AG09319 (cell line): ENCODE results near the gene ZNF480.
"Not testable (repeated sequence)": the region's sequence is repeated elsewhere in the genome, so short reads cannot be mapped to it uniquely, and the experiment has no call there.

Source experiments
- DNase-seq: peaks from one replicate; pipeline ENCODE4 v3.0.0-alpha.2; 2010; ENCODE audit warnings: low read depth; ENCODE audit errors: extremely low read depth
- TF ChIP-seq, protein P1 (sequence below): IDR thresholded peaks from 2 replicates; pipeline ENCODE4 v1.5.1; 2011; ENCODE audit warnings: low read depth, mild to moderate bottlenecking, inconsistent platforms, low read length, moderate library complexity

ZNF480 gene

DNA sequence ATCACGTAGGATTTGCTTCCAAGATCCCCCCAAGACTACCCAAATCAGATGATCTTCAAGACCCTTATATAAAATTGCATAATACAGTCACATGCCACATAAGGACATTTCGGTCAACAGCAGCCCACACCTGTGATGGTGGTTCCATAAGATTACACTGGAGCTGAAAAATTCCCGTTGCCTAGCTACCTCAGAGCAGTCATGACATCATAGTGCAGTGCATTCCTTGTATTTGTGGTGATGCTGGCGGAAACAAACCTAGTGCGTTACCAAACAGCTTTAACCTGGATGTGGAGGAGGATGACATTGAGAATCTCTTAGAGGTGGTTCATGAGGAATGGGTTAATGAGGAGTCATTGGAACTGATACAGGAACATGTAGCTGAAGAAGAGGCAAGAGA, 22.8 kb upstream of the ZNF480 start:
- DNase-seq, result no peak
- TF ChIP-seq, protein P1, sequence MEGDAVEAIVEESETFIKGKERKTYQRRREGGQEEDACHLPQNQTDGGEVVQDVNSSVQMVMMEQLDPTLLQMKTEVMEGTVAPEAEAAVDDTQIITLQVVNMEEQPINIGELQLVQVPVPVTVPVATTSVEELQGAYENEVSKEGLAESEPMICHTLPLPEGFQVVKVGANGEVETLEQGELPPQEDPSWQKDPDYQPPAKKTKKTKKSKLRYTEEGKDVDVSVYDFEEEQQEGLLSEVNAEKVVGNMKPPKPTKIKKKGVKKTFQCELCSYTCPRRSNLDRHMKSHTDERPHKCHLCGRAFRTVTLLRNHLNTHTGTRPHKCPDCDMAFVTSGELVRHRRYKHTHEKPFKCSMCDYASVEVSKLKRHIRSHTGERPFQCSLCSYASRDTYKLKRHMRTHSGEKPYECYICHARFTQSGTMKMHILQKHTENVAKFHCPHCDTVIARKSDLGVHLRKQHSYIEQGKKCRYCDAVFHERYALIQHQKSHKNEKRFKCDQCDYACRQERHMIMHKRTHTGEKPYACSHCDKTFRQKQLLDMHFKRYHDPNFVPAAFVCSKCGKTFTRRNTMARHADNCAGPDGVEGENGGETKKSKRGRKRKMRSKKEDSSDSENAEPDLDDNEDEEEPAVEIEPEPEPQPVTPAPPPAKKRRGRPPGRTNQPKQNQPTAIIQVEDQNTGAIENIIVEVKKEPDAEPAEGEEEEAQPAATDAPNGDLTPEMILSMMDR, result no peak

DNA sequence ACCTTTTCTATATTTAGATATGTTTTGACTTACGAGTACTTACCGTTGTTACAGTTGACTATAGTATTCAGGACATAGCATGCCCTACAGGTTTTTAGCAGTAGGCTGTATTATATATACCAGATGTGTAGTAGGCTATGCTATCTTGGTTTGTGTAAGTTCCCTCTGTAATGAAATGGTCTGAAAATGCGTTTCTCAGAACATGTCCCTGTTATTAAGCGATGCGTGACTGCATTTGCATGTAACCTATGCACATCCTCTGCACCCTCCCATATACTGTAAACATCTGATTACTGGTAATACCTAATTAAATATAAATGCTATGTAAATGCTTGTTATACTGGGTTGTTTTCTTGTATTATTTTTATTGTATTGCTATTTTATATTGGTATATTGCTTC, 21.0 kb upstream of the ZNF480 start:
- DNase-seq, result no peak

DNA sequence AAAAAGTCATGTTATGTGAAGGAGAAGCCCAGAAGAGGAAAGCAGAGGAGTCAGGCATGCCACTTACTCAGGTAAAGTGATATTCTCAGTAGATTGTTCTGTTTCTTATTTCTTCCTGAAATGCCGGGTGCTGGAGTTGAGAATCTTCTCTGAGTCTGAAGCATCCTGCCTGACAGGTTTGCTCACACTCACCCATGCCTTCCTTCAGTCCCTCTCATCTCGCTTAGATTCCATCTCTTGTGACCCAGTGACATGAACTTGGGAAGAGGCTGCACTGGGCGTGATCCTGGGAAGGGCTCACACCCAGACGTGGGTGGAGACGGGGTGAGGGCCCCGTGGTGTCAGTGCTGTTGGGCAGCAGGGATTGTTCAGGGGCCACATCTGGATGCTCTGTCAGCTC, 19.5 kb upstream of the ZNF480 start:
- DNase-seq, result no peak
- TF ChIP-seq, protein P1, result no peak

More for the DNA sequence above, 21.0 kb upstream of the ZNF480 start:
- TF ChIP-seq, protein P1, result no peak

DNA sequence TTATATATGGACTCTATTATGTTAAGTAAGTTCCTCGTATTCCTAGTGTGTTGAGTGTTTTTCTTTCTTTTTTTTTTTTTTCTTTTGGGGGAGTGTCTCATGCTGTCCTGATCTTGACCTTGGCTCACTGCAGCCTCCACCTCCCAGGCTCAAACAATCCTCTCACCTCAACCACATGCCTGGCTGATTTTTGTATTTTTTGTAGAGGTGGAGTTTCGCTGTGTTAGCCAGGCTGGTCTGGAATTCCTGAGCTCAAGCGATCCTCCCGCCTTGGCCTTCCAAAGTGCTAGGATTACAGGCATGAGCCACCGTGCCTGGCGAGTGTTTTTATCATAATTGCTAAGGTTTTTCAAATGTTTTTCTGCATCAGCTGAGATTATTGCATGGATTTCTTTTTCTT, 10.7 kb upstream of the ZNF480 start:
- no peak for DNase-seq
- TF ChIP-seq, protein P1, result no peak

DNA sequence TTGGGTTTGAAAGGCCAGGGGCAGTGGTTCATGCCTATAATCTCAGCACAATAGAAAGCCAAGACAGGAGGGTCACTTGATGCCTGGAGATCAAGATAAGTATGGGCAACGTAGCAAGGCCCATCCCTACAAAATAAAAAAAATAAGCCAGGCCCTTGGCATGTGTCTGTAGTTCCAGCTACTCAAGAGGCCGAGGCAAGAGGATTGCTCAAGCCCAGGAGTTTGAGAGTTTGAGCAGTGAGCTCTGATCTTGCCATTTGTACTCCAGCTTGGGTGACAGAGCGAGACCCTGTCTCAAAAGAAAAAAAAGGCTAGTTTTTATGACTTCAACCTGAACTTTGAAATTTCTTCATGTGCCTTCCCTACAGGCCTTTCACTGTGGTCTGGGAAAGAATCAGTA, 5.2 kb upstream of the ZNF480 start:
- TF ChIP-seq, protein P1, result no peak

DNA sequence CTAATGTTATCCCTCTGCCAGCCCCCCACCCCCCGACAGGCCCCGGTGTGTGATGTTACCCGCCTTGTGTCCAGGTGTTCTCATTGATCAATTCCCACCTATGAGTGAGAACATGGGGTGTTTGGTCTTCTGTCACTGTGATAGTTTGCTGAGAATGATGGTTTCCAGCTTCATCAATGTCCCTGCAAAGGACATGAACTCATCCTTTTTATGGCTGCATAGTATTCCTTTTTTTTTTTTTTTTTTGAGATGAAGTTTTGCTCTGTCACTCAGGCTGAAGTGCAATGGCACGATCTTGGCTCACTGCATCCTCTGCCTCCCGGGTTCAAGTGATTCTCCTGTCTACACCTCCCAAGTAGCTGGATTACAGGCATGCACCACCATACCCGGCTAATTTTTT, 4.0 kb upstream of the ZNF480 start:
- DNase-seq, result not testable (repeated sequence)

More for the DNA sequence above, 5.2 kb upstream of the ZNF480 start:
- no peak for DNase-seq

DNA sequence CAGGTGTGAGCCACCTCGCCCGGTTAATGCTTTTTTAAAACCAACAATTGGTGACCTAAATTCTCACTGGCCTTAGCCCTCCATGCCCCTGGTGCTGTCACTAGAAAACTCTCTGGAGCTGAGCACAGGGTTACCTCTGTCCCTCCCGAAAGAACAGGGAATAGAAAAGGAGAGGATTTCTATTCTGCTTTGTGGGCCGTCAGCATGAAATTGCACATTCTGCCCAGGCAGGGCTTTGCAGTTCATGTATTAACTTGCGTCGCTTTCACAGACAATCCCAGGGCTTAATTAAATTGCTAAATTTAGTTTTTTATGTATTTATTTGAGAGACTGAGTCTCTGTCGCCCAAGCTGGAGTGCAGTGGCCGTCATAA, 583 bp upstream of the ZNF480 start:
- TF ChIP-seq, protein P1, result no peak
- no peak for DNase-seq

DNA sequence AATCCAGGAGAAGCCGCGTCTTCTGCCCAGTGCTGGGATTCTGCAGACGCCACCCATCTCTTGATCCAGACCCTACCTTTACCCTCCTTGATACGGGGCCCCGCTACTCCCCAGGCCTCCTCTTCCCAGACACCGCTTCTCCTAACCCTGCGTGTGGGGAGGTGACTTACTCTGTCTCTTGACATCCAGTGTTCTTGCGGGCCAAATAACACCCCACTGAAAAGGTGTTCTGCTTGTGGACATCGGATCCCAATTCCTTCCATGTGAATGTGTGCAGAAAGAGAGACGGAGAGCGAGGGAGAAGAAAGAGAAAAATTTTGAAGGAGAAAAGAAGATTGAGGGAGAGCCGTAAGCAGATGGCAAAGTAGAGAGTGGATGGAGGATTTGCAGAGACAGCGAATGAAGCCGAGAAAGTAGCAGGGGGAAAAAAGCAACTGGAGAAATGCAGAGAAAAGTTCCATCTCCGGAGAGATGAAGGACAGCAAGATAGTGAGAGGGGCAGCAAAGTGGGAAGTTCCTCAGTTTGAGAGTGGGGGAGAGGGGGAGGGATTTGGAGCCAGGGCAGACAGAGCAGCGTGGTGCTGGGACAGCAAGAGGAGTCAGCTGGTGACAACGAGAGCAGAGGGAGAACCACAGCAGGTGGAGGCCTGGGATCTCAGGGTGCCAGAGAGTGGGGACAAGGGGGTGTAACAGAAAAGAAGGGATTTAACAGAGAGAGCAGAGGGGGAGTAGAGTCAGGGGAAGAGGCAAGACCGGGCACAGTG, 814 bp downstream of the ZNF480 start:
- TF ChIP-seq, protein P1, result no peak
- no peak for DNase-seq
